H9 (cell line): ENCODE results near the gene CSNK1G1. TPM values are rescaled to one million over a fixed set of nuclear protein-coding genes. Genes with fewer than 3 reads are reported as not detected.
"Not testable (repeated sequence)": the region's sequence is repeated elsewhere in the genome, so short reads cannot be mapped to it uniquely, and the experiment has no call there.

Source experiments
- DNase-seq: peaks from one replicate; pipeline ENCODE4 v3.0.0-alpha.2; 2017
- H2AFZ ChIP-seq: one replicate; pipeline ENCODE4 v1.6.1; 2013; ENCODE audit warnings: mild to moderate bottlenecking, low read length, control low read depth, moderate library complexity
- H2AK5ac ChIP-seq: 2 replicates; pipeline ENCODE4 v1.6.1; 2013; ENCODE audit warnings: low read length, control low read depth, mixed read lengths; ENCODE audit not compliant: insufficient read length
- H2BK120ac ChIP-seq: one replicate; pipeline ENCODE4 v1.6.1; 2013; ENCODE audit warnings: low read depth, mild to moderate bottlenecking, low read length, control low read depth, inconsistent platforms; ENCODE audit not compliant: poor library complexity, severe bottlenecking
- H2BK12ac ChIP-seq: 2 replicates; pipeline ENCODE4 v1.6.1; 2013; ENCODE audit warnings: low read length, control low read depth, mixed read lengths, low read depth; ENCODE audit not compliant: insufficient read length
- H2BK15ac ChIP-seq: 2 replicates; pipeline ENCODE4 v1.6.1; 2013; ENCODE audit warnings: low read depth, low read length, control low read depth
- H2BK20ac ChIP-seq: one replicate; pipeline ENCODE4 v1.6.1; 2013; ENCODE audit warnings: low read depth, mild to moderate bottlenecking, low read length, control low read depth, inconsistent platforms; ENCODE audit not compliant: poor library complexity, severe bottlenecking
- H2BK5ac ChIP-seq: 2 replicates; pipeline ENCODE4 v1.6.1; 2013; ENCODE audit warnings: low read length, control low read depth, mixed read lengths; ENCODE audit not compliant: insufficient read length
- H3K14ac ChIP-seq: 2 replicates; pipeline ENCODE4 v1.6.1; 2013; ENCODE audit warnings: low read length, control low read depth; ENCODE audit not compliant: insufficient read depth
- H3K18ac ChIP-seq: 2 replicates; pipeline ENCODE4 v1.6.1; 2013; ENCODE audit warnings: low read depth, mild to moderate bottlenecking, mixed read lengths, low read length, control low read depth; ENCODE audit not compliant: insufficient read length
- H3K23ac ChIP-seq: 2 replicates; pipeline ENCODE4 v1.6.1; 2013; ENCODE audit warnings: low read length, control low read depth, mixed read lengths, low read depth; ENCODE audit not compliant: insufficient read length
- H3K23me2 ChIP-seq: 2 replicates; pipeline ENCODE4 v1.6.1; 2013; ENCODE audit warnings: low read depth, mild to moderate bottlenecking, mixed read lengths, low read length, control low read depth; ENCODE audit not compliant: insufficient read length, poor library complexity, severe bottlenecking
- H3K27ac ChIP-seq: 2 replicates; pipeline ENCODE4 v1.5.1; 2013; ENCODE audit warnings: low read length, control low read depth, mixed read lengths, low read depth; ENCODE audit not compliant: insufficient read length
- H3K27me3 ChIP-seq: 2 replicates; pipeline ENCODE4 v1.6.1; 2013; ENCODE audit warnings: low read length, control low read depth, inconsistent platforms; ENCODE audit not compliant: insufficient read depth
- H3K4ac ChIP-seq: 2 replicates; pipeline ENCODE4 v1.6.1; 2013; ENCODE audit warnings: low read depth, mild to moderate bottlenecking, control low read depth, inconsistent platforms, low read length, moderate library complexity
- H3K4me1 ChIP-seq: 2 replicates; pipeline ENCODE4 v1.6.1; 2013; ENCODE audit warnings: low read length, control low read depth, inconsistent platforms; ENCODE audit not compliant: insufficient read depth
- H3K4me2 ChIP-seq: 2 replicates; pipeline ENCODE4 v1.6.1; 2013; ENCODE audit warnings: low read length, control low read depth, mixed read lengths; ENCODE audit not compliant: insufficient read length, insufficient read depth
- H3K56ac ChIP-seq: 2 replicates; pipeline ENCODE4 v1.6.1; 2013; ENCODE audit warnings: low read depth, mild to moderate bottlenecking, mixed read lengths, low read length, control low read depth; ENCODE audit not compliant: insufficient read length
- H3K79me1 ChIP-seq: 2 replicates; pipeline ENCODE4 v1.6.1; 2013; ENCODE audit warnings: low read depth, mild to moderate bottlenecking, moderate library complexity, low read length, control low read depth, inconsistent platforms; ENCODE audit not compliant: insufficient read depth, poor library complexity, severe bottlenecking
- H3K79me2 ChIP-seq: 2 replicates; pipeline ENCODE4 v1.6.1; 2013; ENCODE audit warnings: low read length, control low read depth, inconsistent platforms; ENCODE audit not compliant: insufficient read depth
- H3K9ac ChIP-seq: 2 replicates; pipeline ENCODE4 v1.6.1; 2013; ENCODE audit warnings: low read length, control low read depth, mixed read lengths; ENCODE audit not compliant: insufficient read length; ENCODE audit errors: extremely low read depth
- H3K9me3 ChIP-seq: one replicate; pipeline ENCODE4 v1.6.1; 2013; ENCODE audit warnings: low read depth, low read length, inconsistent platforms; ENCODE audit not compliant: control insufficient read depth
- H3T11ph ChIP-seq: one replicate; pipeline ENCODE4 v1.6.1; 2013; ENCODE audit warnings: mild to moderate bottlenecking, low read length, control low read depth, inconsistent platforms
- H4K20me1 ChIP-seq: one replicate; pipeline ENCODE4 v1.6.1; 2013; ENCODE audit not compliant: control insufficient read depth, insufficient read length, insufficient read depth
- H4K5ac ChIP-seq: 2 replicates; pipeline ENCODE4 v1.6.1; 2013; ENCODE audit warnings: low read depth, mild to moderate bottlenecking, mixed read lengths, low read length, control low read depth; ENCODE audit not compliant: insufficient read length
- H4K8ac ChIP-seq: replicated peaks from 2 replicates; pipeline ENCODE4 v1.6.1; 2013; ENCODE audit warnings: low read length, control low read depth, mixed read lengths, low read depth; ENCODE audit not compliant: insufficient read length
- H4K91ac ChIP-seq: 2 replicates; pipeline ENCODE4 v1.6.1; 2013; ENCODE audit warnings: low read depth, mild to moderate bottlenecking, moderate library complexity, mixed read lengths, low read length, control low read depth; ENCODE audit not compliant: insufficient read length
- H3K27ac Mint-ChIP-seq, 3 experiments: 2 replicates in 2 of 3; 3 replicates in 1 of 3; pipeline ENCODE4 v1.8.0; 2020 to 2021; ENCODE audit warnings: mixed read lengths in 3 of 3, mild to moderate bottlenecking in 1 of 3, moderate library complexity in 1 of 3
- H3K27me3 Mint-ChIP-seq: 2 replicates; pipeline ENCODE4 v1.8.0; 2021; ENCODE audit warnings: low read depth, mild to moderate bottlenecking, moderate library complexity, mixed read lengths
- H3K36me3 Mint-ChIP-seq, 3 experiments: 2 replicates in 2 of 3; 3 replicates in 1 of 3; pipeline ENCODE4 v1.8.0; 2020 to 2021; ENCODE audit warnings: low read depth in 3 of 3, mixed read lengths in 3 of 3; ENCODE audit not compliant: insufficient read depth in 1 of 3
- H3K4me1 Mint-ChIP-seq, 2 experiments: 2 replicates each; pipeline ENCODE4 v1.8.0; 2020; ENCODE audit warnings: mixed read lengths in 2 of 2
- H3K4me3 Mint-ChIP-seq, 2 experiments: 2 replicates in 1 of 2; 3 replicates in 1 of 2; pipeline ENCODE4 v1.8.0; 2020 to 2021; ENCODE audit warnings: mild to moderate bottlenecking in 2 of 2, mixed read lengths in 2 of 2, moderate library complexity in 1 of 2
- H3K9me3 Mint-ChIP-seq, 2 experiments: 2 replicates in 1 of 2; 3 replicates in 1 of 2; pipeline ENCODE4 v1.8.0; 2020; ENCODE audit warnings: mild to moderate bottlenecking in 2 of 2, mixed read lengths in 2 of 2, moderate library complexity in 1 of 2
- WGBS: extraction: QIAGEN DNeasy Blood & Tissue Kit; methylation state at CpG from one replicate; pipeline ENCODE4 v1.1.7; 2013; ENCODE audit warnings: missing lambda C conversion rate, low lambda C conversion rate, mixed read lengths; ENCODE audit not compliant: insufficient read length; ENCODE audit errors: extremely low coverage; 5-methylcytosine and 5-hydroxymethylcytosine counted together
- total RNA-seq: library from RNA; stranded (reverse); gene quantifications from 2 replicates; pipeline ENCODE4 v1.2.1, GENCODE V29; 2021
- TF ChIP-seq, protein P1 (sequence below): fragments of 200-600 bp; sonication (generic); conservative IDR thresholded peaks from 3 replicates; pipeline ENCODE4 v1.8.0; 2021; ENCODE audit warnings: antibody characterized with exemption, mild to moderate bottlenecking

The CSNK1G1 gene
- total RNA-seq, 1 experiment from 2014 or later = 17.1 TPM

- H3K27ac ChIP-seq = no peak overlapping the region
- H4K20me1 ChIP-seq = no peaks in the 10 kb centered on the region
- no peaks in the 10 kb centered on the region for H3K23me2 ChIP-seq
Observed at GRCh38 chr15:64267331-64267973, 88.5 kb downstream of the CSNK1G1 start.

DNA sequence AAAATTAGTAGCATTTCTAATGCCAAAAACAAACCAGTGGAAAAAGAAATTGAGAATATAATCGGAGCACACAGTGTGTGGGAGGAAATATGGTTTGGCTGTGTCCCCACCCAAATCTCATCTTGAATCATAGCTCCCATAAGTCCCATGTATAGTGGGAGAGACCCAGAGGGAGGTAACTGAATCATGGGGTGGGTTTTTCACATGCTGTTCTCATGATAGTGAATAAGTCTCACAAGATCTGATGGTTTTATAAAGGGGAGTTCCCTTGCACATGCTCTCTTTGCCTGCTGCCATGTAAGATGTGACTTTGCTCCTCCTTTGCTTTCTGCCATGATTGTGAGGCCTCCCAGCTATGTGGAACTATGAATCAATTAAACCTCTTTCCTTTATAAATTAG is 90.8 kb downstream of the CSNK1G1 start:
- not testable (repeated sequence) for H3K9ac ChIP-seq, H2BK5ac ChIP-seq, H3T11ph ChIP-seq, H3K23me2 ChIP-seq, H3K79me2 ChIP-seq, H2BK12ac ChIP-seq, H4K20me1 ChIP-seq, H3K9me3 ChIP-seq, H3K4me2 ChIP-seq, H2AK5ac ChIP-seq, DNase-seq, H4K91ac ChIP-seq, H2BK120ac ChIP-seq, H3K27ac ChIP-seq, H3K4me1 Mint-ChIP-seq, H4K5ac ChIP-seq, H3K14ac ChIP-seq, H3K27me3 Mint-ChIP-seq, H3K4ac ChIP-seq, H3K23ac ChIP-seq, H3K4me3 Mint-ChIP-seq, H2BK20ac ChIP-seq, H3K27ac Mint-ChIP-seq, H3K79me1 ChIP-seq, H3K18ac ChIP-seq, H3K56ac ChIP-seq, H2BK15ac ChIP-seq, H4K8ac ChIP-seq, H2AFZ ChIP-seq, H3K4me1 ChIP-seq, H3K27me3 ChIP-seq
- peaks cover 0 to 17% of the 10 kb centered on the region in 2 experiments; a peak in 2 of 5 replicates for H3K9me3 Mint-ChIP-seq
- WGBS = no CpG with 5 or more reads among the region's 1 CpG
- peaks cover 6 to 16% (median 14%) of the 10 kb centered on the region in 3 experiments; a peak in 6 of 7 replicates for H3K36me3 Mint-ChIP-seq

More at GRCh38 chr15:64267331-64267973, 88.5 kb downstream of the CSNK1G1 start:
- no peak overlapping the region for H4K5ac ChIP-seq
- H4K91ac ChIP-seq = no peak overlapping the region
- no peak overlapping the region for H2BK12ac ChIP-seq
- H3K4me1 Mint-ChIP-seq = peaks cover 0 to 4% of the 10 kb centered on the region in 2 experiments; a peak in 1 of 4 replicates
- no peaks in the 10 kb centered on the region for H3K4me1 ChIP-seq
- no peak overlapping the region for H2BK15ac ChIP-seq
- WGBS = no CpG with 5 or more reads among the region's 1 CpG
- no peaks in the 10 kb centered on the region for H3K79me2 ChIP-seq
- no peak for DNase-seq
- no peak overlapping the region for H2AK5ac ChIP-seq
- H3K27me3 ChIP-seq = no peaks in the 10 kb centered on the region
- H2BK120ac ChIP-seq = no peak overlapping the region
- H2BK20ac ChIP-seq = no peak overlapping the region
- H3K36me3 Mint-ChIP-seq = peaks cover 7 to 16% (median 14%) of the 10 kb centered on the region in 3 experiments; a peak in 6 of 7 replicates
- H3K18ac ChIP-seq = no peak overlapping the region
- H3K56ac ChIP-seq = no peak overlapping the region
- H3K14ac ChIP-seq = no peak overlapping the region
- H2AFZ ChIP-seq = no peak overlapping the region
- peaks cover 0 to 17% of the 10 kb centered on the region in 2 experiments; a peak in 2 of 5 replicates for H3K9me3 Mint-ChIP-seq
- H3K9me3 ChIP-seq = no peaks in the 10 kb centered on the region
- H3T11ph ChIP-seq = no peak overlapping the region
- H3K79me1 ChIP-seq = no peaks in the 10 kb centered on the region
- H2BK5ac ChIP-seq = no peak overlapping the region
- no peaks in the 10 kb centered on the region for H3K27me3 Mint-ChIP-seq
- no peak overlapping the region for H3K4me2 ChIP-seq
- TF ChIP-seq, protein P1, sequence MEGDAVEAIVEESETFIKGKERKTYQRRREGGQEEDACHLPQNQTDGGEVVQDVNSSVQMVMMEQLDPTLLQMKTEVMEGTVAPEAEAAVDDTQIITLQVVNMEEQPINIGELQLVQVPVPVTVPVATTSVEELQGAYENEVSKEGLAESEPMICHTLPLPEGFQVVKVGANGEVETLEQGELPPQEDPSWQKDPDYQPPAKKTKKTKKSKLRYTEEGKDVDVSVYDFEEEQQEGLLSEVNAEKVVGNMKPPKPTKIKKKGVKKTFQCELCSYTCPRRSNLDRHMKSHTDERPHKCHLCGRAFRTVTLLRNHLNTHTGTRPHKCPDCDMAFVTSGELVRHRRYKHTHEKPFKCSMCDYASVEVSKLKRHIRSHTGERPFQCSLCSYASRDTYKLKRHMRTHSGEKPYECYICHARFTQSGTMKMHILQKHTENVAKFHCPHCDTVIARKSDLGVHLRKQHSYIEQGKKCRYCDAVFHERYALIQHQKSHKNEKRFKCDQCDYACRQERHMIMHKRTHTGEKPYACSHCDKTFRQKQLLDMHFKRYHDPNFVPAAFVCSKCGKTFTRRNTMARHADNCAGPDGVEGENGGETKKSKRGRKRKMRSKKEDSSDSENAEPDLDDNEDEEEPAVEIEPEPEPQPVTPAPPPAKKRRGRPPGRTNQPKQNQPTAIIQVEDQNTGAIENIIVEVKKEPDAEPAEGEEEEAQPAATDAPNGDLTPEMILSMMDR = no peak
- no peak overlapping the region for H3K27ac Mint-ChIP-seq
- H3K23ac ChIP-seq = no peak overlapping the region
- no peak overlapping the region for H4K8ac ChIP-seq
- H3K9ac ChIP-seq = no peak overlapping the region
- H3K4ac ChIP-seq = no peak overlapping the region
- H3K4me3 Mint-ChIP-seq = no peak overlapping the region
